Astrocyte (in vitro differentiated cells and primary cell): ENCODE measurements around the gene STUB1. TPM values are rescaled to one million over a fixed set of nuclear protein-coding genes. Genes with fewer than 3 reads are reported as not detected.

Experiments used
- DNase-seq: peaks from one replicate; pipeline ENCODE4 v3.0.0-alpha.2; 2010; ENCODE audit warnings: low read depth
- FAIRE-seq: peaks from 2 replicates; lab custom pipeline; 2011; peaks lifted over from hg19 to GRCh38; lab: Jason Lieb, UNC
- H2AFZ ChIP-seq: 2 replicates; pipeline ENCODE4 v1.6.0; 2012; ENCODE audit warnings: low read depth, low read length, inconsistent platforms
- H3K27ac ChIP-seq: 2 replicates; pipeline ENCODE4 v1.5.1; 2011; ENCODE audit warnings: low read depth, low read length, inconsistent platforms
- H3K27me3 ChIP-seq: 2 replicates; pipeline ENCODE4 v1.6.0; 2011; ENCODE audit warnings: low read length, inconsistent platforms; ENCODE audit not compliant: insufficient read depth
- H3K36me3 ChIP-seq: 2 replicates; pipeline ENCODE4 v1.5.1; 2011; ENCODE audit warnings: low read length, inconsistent platforms; ENCODE audit not compliant: insufficient read depth
- H3K4me1 ChIP-seq: 2 replicates; pipeline ENCODE4 v1.5.1; 2011; ENCODE audit warnings: low read length, inconsistent platforms; ENCODE audit not compliant: insufficient read depth
- H3K4me2 ChIP-seq: 2 replicates; pipeline ENCODE4 v1.6.0; 2012; ENCODE audit warnings: low read length, inconsistent platforms
- H3K4me3 ChIP-seq: 2 replicates; pipeline ENCODE4 v1.5.1; 2011; ENCODE audit warnings: low read depth, mild to moderate bottlenecking, low read length, inconsistent platforms; ENCODE audit not compliant: insufficient read depth
- H3K79me2 ChIP-seq: 2 replicates; pipeline ENCODE4 v1.6.0; 2012; ENCODE audit warnings: mild to moderate bottlenecking, low read length, inconsistent platforms; ENCODE audit not compliant: insufficient read depth
- H3K9ac ChIP-seq: 2 replicates; pipeline ENCODE4 v1.6.0; 2012; ENCODE audit warnings: mild to moderate bottlenecking, low read length, inconsistent platforms
- H3K9me3 ChIP-seq: 2 replicates; pipeline ENCODE4 v1.5.1; 2012; ENCODE audit warnings: low read depth, mild to moderate bottlenecking, low read length, inconsistent platforms; ENCODE audit not compliant: insufficient read depth
- H4K20me1 ChIP-seq: 2 replicates; pipeline ENCODE4 v1.6.0; 2012; ENCODE audit warnings: low read length, inconsistent platforms; ENCODE audit not compliant: insufficient read depth
- H3K27ac Mint-ChIP-seq: one replicate; pipeline ENCODE4 v1.8.0; 2021; ENCODE audit warnings: mild to moderate bottlenecking, mixed read lengths; ENCODE audit not compliant: unreplicated experiment
- H3K27me3 Mint-ChIP-seq: one replicate; pipeline ENCODE4 v1.8.0; 2021; ENCODE audit warnings: low read depth, mixed read lengths; ENCODE audit not compliant: unreplicated experiment
- H3K36me3 Mint-ChIP-seq: one replicate; pipeline ENCODE4 v1.8.0; 2021; ENCODE audit warnings: low read depth, mixed read lengths; ENCODE audit not compliant: unreplicated experiment
- H3K4me1 Mint-ChIP-seq: one replicate; pipeline ENCODE4 v1.8.0; 2021; ENCODE audit warnings: low read depth, mixed read lengths; ENCODE audit not compliant: unreplicated experiment
- H3K4me3 Mint-ChIP-seq: one replicate; pipeline ENCODE4 v1.8.0; 2021; ENCODE audit warnings: mild to moderate bottlenecking, moderate library complexity, mixed read lengths; ENCODE audit not compliant: unreplicated experiment
- H3K9me3 Mint-ChIP-seq: one replicate; pipeline ENCODE4 v1.8.0; 2021; ENCODE audit warnings: mild to moderate bottlenecking, mixed read lengths; ENCODE audit not compliant: unreplicated experiment
- CTCF ChIP-seq: IDR thresholded peaks from 2 replicates; pipeline ENCODE4 v1.5.1; 2011; ENCODE audit warnings: low read depth, mild to moderate bottlenecking, inconsistent platforms, low read length, moderate library complexity; ENCODE audit not compliant: insufficient read depth
- EZH2 ChIP-seq: IDR thresholded peaks from 2 replicates; pipeline ENCODE4 v1.6.1; 2012; ENCODE audit warnings: mild to moderate bottlenecking, low read length, inconsistent platforms; ENCODE audit not compliant: insufficient read depth
- total RNA-seq: library from RNA; stranded (reverse); gene quantifications from 2 replicates; pipeline ENCODE4 v1.2.1, GENCODE V29; 2021

Gene STUB1
- total RNA-seq, 1 donor from 2014 or later: 140 TPM

- H3K4me3 ChIP-seq: peak overlapping the region; percentile 62
These were observed 30.6 kb upstream of the STUB1 start for GRCh38 chr16:649631-650030.

GRCh38 chr16:651844-652243 is 28.4 kb upstream of the STUB1 start:
- no peak overlapping the region for H3K4me3 ChIP-seq
- Mint-ChIP-seq H3K4me3 (no peak overlapping the region), H3K9me3 (no peaks in the 10 kb centered on the region), H3K27ac (no peak overlapping the region), H3K36me3 (peaks cover 3% of the 10 kb centered on the region), H3K4me1 (no peaks in the 10 kb centered on the region), H3K27me3 (no peaks in the 10 kb centered on the region)
- H3K27me3 ChIP-seq: no peaks in the 10 kb centered on the region
- H3K27ac ChIP-seq: no peak overlapping the region
- H3K79me2 ChIP-seq: peaks cover 16% of the 10 kb centered on the region
- TF ChIP-seq CTCF: no peak
- no peak for TF ChIP-seq EZH2
- H4K20me1 ChIP-seq: no peaks in the 10 kb centered on the region
- H3K9ac ChIP-seq: no peak overlapping the region
- H3K4me1 ChIP-seq: peaks cover 15% of the 10 kb centered on the region
- H3K4me2 ChIP-seq: no peak overlapping the region
- no peaks in the 10 kb centered on the region for H3K9me3 ChIP-seq
- DNase-seq (no peak), FAIRE-seq (no peak)
- no peak overlapping the region for H2AFZ ChIP-seq
- H3K36me3 ChIP-seq: no peaks in the 10 kb centered on the region

More at GRCh38 chr16:649631-650030, 30.6 kb upstream of the STUB1 start:
- no peaks in the 10 kb centered on the region for H3K9me3 ChIP-seq
- no peaks in the 10 kb centered on the region for H3K4me1 Mint-ChIP-seq
- no peaks in the 10 kb centered on the region for H3K36me3 ChIP-seq
- H3K27ac Mint-ChIP-seq: no peak overlapping the region
- peaks cover 15% of the 10 kb centered on the region for H3K4me1 ChIP-seq
- H4K20me1 ChIP-seq: no peaks in the 10 kb centered on the region
- H3K4me2 ChIP-seq: peak overlapping the region; percentile 91
- no peak for TF ChIP-seq EZH2
- no peak for TF ChIP-seq CTCF
- FAIRE-seq (no peak), DNase-seq (no peak)
- H3K27me3 ChIP-seq: no peaks in the 10 kb centered on the region
- H2AFZ ChIP-seq: peak overlapping the region; percentile 80
- peak overlapping the region; percentile 81 for H3K27ac ChIP-seq
- no peaks in the 10 kb centered on the region for H3K27me3 Mint-ChIP-seq
- peak overlapping the region; percentile 76 for H3K4me3 Mint-ChIP-seq
- peaks cover 16% of the 10 kb centered on the region for H3K79me2 ChIP-seq
- peaks cover 3% of the 10 kb centered on the region for H3K36me3 Mint-ChIP-seq
- H3K9me3 Mint-ChIP-seq: no peaks in the 10 kb centered on the region
- peak overlapping the region; percentile 84 for H3K9ac ChIP-seq

GRCh38 chr16:652454-653305 is 27.5 kb upstream of the STUB1 start:
- Histone ChIP-seq H3K27me3 (no peaks in the 10 kb centered on the region), H2AFZ (no peak overlapping the region), H3K9me3 (no peaks in the 10 kb centered on the region), H3K9ac (no peak overlapping the region), H4K20me1 (no peaks in the 10 kb centered on the region), H3K36me3 (no peaks in the 10 kb centered on the region), H3K4me1 (peaks cover 15% of the 10 kb centered on the region), H3K27ac (no peak overlapping the region), H3K79me2 (peaks cover 16% of the 10 kb centered on the region), H3K4me3 (no peak overlapping the region), H3K4me2 (no peak overlapping the region)
- FAIRE-seq: no peak
- no peaks in the 10 kb centered on the region for H3K27me3 Mint-ChIP-seq
- H3K9me3 Mint-ChIP-seq: no peaks in the 10 kb centered on the region
- no peak for TF ChIP-seq CTCF
- no peak for TF ChIP-seq EZH2
- H3K27ac Mint-ChIP-seq: no peak overlapping the region
- H3K4me3 Mint-ChIP-seq: no peak overlapping the region
- peaks cover 3% of the 10 kb centered on the region for H3K36me3 Mint-ChIP-seq
- H3K4me1 Mint-ChIP-seq: no peaks in the 10 kb centered on the region
- DNase-seq: no peak
